ENCODE measurements around the gene GFY. TPM values are rescaled to one million over a fixed set of nuclear protein-coding genes. Genes with fewer than 3 reads are reported as not detected.

GFY gene
- total and polyA plus RNA-seq, 12 donors, result not detected

DNA sequence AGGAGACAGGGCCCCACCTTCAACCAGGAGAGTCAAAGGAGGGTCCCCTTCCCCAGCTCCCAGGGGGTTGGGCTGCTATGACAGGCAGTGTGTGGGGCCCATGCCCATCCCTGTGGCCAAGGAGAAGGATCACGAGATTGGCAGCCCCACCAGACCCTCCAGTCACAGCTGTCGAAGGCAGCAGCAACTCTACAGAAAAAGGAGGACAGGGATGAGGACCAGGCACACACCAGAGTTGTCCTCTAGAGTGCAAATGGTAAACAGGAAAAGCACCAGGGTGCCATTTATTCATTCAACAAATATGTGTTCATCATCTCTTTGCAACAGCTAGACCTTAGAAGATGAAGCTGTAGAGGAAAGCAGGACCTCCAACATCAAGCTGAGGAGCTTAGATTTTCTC lies 6.0 kb upstream of the GFY start:
- Histone ChIP-seq H3K4me1 (replicated peaks in 1 of 2) (peaks cover 0 to 20% of the 10 kb centered on the region in 2 donors), H3K36me3 (replicated peaks in 1 of 2) (no peaks in the 10 kb centered on the region), H3K27me3 (peaks cover 44% of the 10 kb centered on the region), H3K4me3 (no peak overlapping the region), H3K27ac (no peak overlapping the region), H3K9me3 (replicated peaks in 1 of 3) (no peaks in the 10 kb centered on the region)
- DNase-seq, result no peak
- TF ChIP-seq CTCF (IDR thresholded peaks at IDR 0.05) (no peak), POLR2A (IDR thresholded peaks at IDR 0.05) (no peak)
- 66 to 81% (median 70%) methylated on average over 2 of the region's 2 CpGs for WGBS, 4 donors
- intact Hi-C loops (cut with DNase I), result no loop called here

DNA sequence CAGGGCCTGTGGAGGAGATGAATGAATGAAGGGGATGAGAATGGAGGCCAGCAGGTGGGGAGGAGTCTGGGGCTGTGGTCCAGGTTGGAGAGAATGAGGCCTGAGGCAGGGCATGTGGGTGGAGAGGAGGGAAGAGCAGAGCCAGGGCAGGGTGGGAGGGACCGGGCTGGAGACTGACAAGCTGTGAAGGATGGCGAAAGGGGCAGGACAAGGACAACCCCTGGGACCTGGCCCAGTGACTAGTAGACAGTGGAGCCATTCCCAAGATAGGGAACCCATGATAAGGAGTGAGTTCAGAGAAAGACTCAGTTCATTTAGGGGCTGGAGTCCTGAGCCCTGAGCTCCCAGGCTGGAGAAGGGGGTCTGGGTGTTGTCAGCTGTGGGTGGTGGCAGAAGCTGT lies 5.0 kb upstream of the GFY start:
- WGBS, 4 donors, result 43 to 65% (median 56%) methylated on average over 2 of the region's 2 CpGs
- Histone ChIP-seq H3K27me3 (peaks cover 52% of the 10 kb centered on the region), H3K36me3 (replicated peaks in 1 of 2) (no peaks in the 10 kb centered on the region), H3K9me3 (replicated peaks in 1 of 3) (no peaks in the 10 kb centered on the region), H3K4me3 (no peak overlapping the region), H3K4me1 (replicated peaks in 1 of 2) (peaks cover 0 to 20% of the 10 kb centered on the region in 2 donors), H3K27ac (no peak overlapping the region)
- DNase-seq, result no peak
- intact Hi-C loops (cut with DNase I), result no loop called here
- TF ChIP-seq POLR2A (IDR thresholded peaks at IDR 0.05), result no peak
- TF ChIP-seq CTCF (IDR thresholded peaks at IDR 0.05), result no peak

GRCh38 chr19:49421039-49421877 lies 3.9 kb upstream of the GFY start:
- H3K9me3 ChIP-seq (replicated peaks in 1 of 3), result no peaks in the 10 kb centered on the region
- TF ChIP-seq POLR2A (IDR thresholded peaks at IDR 0.05) (no peak), CTCF (IDR thresholded peaks at IDR 0.05) (no peak)
- intact Hi-C loops (cut with DNase I), result no loop called here
- H3K27me3 ChIP-seq, result peaks cover 63% of the 10 kb centered on the region
- WGBS, 4 donors, result 8 to 15% (median 12%) methylated on average over 32 to 48 of the region's 48 CpGs
- H3K4me1 ChIP-seq (replicated peaks in 1 of 2), result peaks cover 0 to 20% of the 10 kb centered on the region in 2 donors
- no peaks in the 10 kb centered on the region for H3K36me3 ChIP-seq (replicated peaks in 1 of 2)
- no peak overlapping the region for H3K4me3 ChIP-seq
- DNase-seq, result peak; percentile 52 to 76 (median 66)
- H3K27ac ChIP-seq, result no peak overlapping the region

- no peak for TF ChIP-seq CTCF (IDR thresholded peaks at IDR 0.05)
- TF ChIP-seq POLR2A (IDR thresholded peaks at IDR 0.05), result no peak
- Histone ChIP-seq H3K27ac (no peak overlapping the region), H3K9me3 (replicated peaks in 1 of 3) (no peaks in the 10 kb centered on the region), H3K4me3 (no peak overlapping the region), H3K36me3 (replicated peaks in 1 of 2) (no peaks in the 10 kb centered on the region), H3K4me1 (replicated peaks in 1 of 2) (peaks cover 0 to 20% of the 10 kb centered on the region in 2 donors), H3K27me3 (peaks cover 68% of the 10 kb centered on the region)
- intact Hi-C loops (cut with DNase I), result no loop called here
- 19 to 28% (median 21%) methylated on average over 3 of the region's 3 CpGs for WGBS, 4 donors
- DNase-seq, result no peak
Observed at GRCh38 chr19:49421878-49422202, 3.3 kb upstream of the GFY start.

Data from adrenal gland (tissue), 12 donors.